Epidermal melanocyte (primary cell): ENCODE results near the gene PDZD4.

Experiments used
- DNase-seq: peaks from one replicate; pipeline ENCODE4 v3.0.0; 2011; ENCODE audit warnings: low spot score; ENCODE audit not compliant: insufficient read length

The PDZD4 gene

GRCh38 chrX:153829799-153830639 is at the start of gene PDZD4:
PDZD4 (minus strand) TSS chrX:153830544; CDS start chrX:153830298, 246 bp downstream.
- DNase-seq = no peak

- no peak for DNase-seq
These were observed 49.5 kb upstream of the PDZD4 start for GRCh38 chrX:153879741-153880439.

GRCh38 chrX:153878969-153879653 is 48.8 kb upstream of the PDZD4 start:
- no peak for DNase-seq

- no peak for DNase-seq
These were observed 48.0 kb upstream of the PDZD4 start for GRCh38 chrX:153878345-153878744.

GRCh38 chrX:153877571-153878261 is 47.4 kb upstream of the PDZD4 start:
- no peak for DNase-seq

GRCh38 chrX:153876112-153876491 is 45.8 kb upstream of the PDZD4 start:
- no peak for DNase-seq

GRCh38 chrX:153875391-153876111 is 45.2 kb upstream of the PDZD4 start:
- DNase-seq = peak; percentile 52

- DNase-seq = no peak
These were observed 44.2 kb upstream of the PDZD4 start for GRCh38 chrX:153874366-153875125.

GRCh38 chrX:153874085-153874365 is 43.7 kb upstream of the PDZD4 start:
- no peak for DNase-seq

- DNase-seq = no peak
These were observed 43.1 kb upstream of the PDZD4 start for GRCh38 chrX:153873282-153874084.

GRCh38 chrX:153871946-153872878 is 41.9 kb upstream of the PDZD4 start:
- DNase-seq = no peak

GRCh38 chrX:153871451-153871850 is 41.1 kb upstream of the PDZD4 start:
- DNase-seq = no peak

- no peak for DNase-seq
These were observed 40.5 kb upstream of the PDZD4 start for GRCh38 chrX:153870791-153871360.

- no peak for DNase-seq
These were observed 39.9 kb upstream of the PDZD4 start for GRCh38 chrX:153870288-153870690.

- no peak for DNase-seq
These were observed 39.3 kb upstream of the PDZD4 start for GRCh38 chrX:153869473-153870287.

- DNase-seq = no peak
These were observed 38.5 kb upstream of the PDZD4 start for GRCh38 chrX:153868576-153869472.
